Midbrain (tissue), 1 donor: ENCODE measurements around the gene ING3.
"Not testable (repeated sequence)": the region's sequence is repeated elsewhere in the genome, so short reads cannot be mapped to it uniquely, and the experiment has no call there.

Source experiments
- DNase-seq: peaks from one replicate; lab custom pipeline; 2025; lab: John Stamatoyannopoulos, UW

ING3 gene

DNA sequence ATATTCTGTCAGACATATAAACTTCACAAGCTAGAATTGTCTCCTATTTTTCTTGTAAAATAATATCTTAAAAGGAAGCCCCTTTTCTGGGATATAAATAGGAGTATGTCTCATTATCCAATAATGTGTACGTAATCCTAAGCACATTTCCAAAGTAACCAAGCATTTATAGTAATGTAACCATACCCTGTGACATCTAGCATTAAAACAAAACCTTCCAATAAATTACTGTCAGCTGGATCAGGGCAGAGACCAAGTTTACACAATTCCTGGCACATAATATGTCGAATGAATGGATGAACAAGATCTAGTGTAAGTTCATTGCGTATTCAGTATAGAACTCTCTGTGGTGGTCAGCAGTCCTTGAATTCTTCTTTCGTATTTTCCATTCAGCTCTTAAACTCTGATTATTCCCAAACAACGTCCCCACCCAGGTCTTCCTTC lies 52.2 kb downstream of the ING3 start:
- DNase-seq: no peak

- DNase-seq: no peak
Observed at GRCh38 chr7:121003986-121004685, 53.6 kb downstream of the ING3 start.

- not testable (repeated sequence) for DNase-seq
Observed at GRCh38 chr7:121005058-121005457, 54.5 kb downstream of the ING3 start.

GRCh38 chr7:121005996-121006584 lies 55.5 kb downstream of the ING3 start:
- no peak for DNase-seq

DNA sequence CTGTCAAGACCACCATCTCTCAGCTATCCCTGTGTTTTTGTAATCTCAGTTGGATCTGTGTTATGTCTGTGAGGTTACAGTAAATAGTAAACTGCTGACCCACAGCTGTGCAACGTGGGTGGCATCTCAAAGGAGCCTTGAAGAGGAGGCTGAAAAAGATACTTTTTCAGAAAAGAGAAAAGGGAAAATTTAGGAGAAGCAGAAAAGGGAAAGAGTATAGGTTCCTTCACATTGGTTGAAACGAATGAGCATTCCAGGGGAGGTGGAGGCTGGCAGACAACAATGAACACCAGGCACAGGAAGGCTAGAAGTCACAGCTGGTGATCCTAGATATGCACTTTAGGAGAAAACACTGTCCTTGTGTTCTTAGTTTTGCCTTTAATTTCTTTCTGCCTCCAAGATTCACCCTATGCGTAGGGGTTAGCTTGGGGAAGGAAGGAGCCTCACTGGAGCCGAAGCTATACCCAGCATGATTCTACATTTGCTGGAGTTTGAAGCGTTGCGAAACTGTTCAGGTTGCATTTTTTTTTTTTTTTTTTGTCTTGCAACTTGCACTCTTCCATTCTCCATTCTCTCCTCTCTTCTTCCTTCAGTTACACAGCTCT lies 56.2 kb downstream of the ING3 start:
- no peak for DNase-seq

GRCh38 chr7:121008816-121009215 lies 58.2 kb downstream of the ING3 start:
- no peak for DNase-seq

GRCh38 chr7:121011401-121011800 lies 60.8 kb downstream of the ING3 start:
- no peak for DNase-seq

DNA sequence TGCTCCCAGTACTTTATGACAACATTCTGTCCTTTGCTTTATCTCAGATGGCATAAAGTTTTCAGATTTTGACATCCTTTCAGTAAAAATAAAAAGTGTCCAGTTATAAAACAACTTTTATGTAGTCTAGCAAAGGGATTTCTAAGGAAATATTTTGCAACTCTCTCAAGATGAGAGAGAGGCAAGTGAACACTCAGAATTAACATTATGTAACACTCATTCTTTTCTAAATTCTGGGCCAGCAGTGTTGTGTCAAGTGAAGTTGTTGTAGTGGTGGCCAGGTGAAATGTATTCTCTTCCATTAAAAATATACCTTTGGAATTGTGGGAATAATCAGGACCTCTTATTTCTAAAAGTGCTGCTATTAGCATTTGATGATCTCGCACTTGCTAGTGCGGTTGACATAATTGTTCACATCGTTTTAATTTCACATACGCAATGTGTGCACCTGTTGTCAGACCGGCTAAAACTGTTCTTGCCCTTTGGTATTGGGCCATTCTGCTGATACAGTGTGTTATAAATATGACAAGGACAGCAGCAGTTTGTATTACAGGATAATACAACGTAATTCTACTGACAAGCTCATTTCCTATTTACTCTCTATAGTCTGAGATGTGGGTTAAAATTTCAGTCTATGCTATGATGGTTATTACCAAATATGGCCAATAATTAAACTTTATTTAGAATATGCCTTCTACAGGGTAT lies 61.7 kb downstream of the ING3 start:
- no peak for DNase-seq

GRCh38 chr7:121012919-121013318 lies 62.3 kb downstream of the ING3 start:
- no peak for DNase-seq

- DNase-seq: no peak
Observed at GRCh38 chr7:121015560-121015959, 65.0 kb downstream of the ING3 start.

- no peak for DNase-seq
Observed at GRCh38 chr7:121016966-121017365, 66.4 kb downstream of the ING3 start.

- DNase-seq: no peak
Observed at GRCh38 chr7:121017586-121017985, 67.0 kb downstream of the ING3 start.

- no peak for DNase-seq
Observed at GRCh38 chr7:121019018-121019417, 68.4 kb downstream of the ING3 start.

- no peak for DNase-seq
Observed at GRCh38 chr7:121020249-121020988, 69.8 kb downstream of the ING3 start.

DNA sequence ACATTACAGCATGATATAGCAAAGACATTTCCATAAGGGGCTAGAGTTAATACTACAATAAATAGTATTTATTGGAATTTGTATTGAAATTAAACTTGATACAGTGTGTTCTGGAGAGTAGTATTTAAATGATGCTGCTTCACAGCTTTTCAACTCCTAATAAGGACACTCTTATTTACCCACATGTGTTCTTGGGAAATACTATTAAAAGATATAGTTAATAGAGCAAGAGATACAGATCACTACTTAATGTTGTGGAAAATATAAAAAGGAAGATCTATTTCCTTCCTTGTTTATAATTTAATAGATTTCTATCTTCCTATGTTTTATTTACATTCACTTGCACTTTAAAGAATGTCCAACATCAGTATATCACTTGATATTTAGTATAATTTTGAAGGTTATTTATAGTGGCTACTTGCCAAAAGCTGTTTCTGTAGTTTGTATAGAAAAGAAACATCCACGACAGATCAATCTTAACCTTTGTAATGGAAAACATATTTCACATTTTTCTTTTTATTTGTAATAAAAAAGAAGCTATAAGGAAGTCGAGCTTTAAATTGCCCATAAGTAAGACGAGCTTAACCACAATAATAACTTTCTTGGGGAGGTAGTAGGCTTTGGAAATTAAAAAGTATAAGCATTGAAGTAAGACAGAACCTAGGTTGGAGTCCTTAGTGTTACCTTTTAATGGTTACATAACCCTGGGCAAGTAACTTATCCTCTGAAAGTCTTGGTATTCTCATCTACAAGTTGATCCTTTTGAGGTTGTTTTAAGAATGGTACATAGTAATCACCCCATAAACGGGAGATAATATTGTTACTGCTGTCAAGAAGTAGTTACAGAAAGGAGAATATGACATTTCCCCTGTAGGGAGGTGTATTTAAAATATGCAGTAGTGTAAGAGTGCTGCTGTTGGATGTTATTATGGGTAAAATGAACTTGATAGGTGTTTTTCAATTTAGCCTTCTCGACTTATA lies 70.7 kb downstream of the ING3 start:
- no peak for DNase-seq

DNA sequence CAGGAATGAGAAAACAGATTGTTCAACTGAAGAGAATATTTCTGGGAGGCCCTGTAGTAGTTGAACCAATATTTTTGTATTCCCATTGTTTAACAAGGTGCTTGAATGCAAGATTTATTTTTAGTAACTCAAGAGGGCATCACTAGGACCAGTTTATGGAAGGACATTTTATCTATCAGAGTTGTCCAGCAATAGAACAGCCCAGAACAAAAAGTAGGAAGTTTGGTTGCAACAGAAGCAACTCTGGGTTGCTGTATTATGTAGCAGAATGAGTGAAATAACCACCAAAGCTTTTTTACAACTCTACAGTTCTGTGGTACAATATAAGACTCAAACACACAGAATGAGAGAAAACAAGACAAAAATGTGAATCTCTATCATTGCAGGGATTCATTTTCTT lies 72.6 kb downstream of the ING3 start:
- no peak for DNase-seq

DNA sequence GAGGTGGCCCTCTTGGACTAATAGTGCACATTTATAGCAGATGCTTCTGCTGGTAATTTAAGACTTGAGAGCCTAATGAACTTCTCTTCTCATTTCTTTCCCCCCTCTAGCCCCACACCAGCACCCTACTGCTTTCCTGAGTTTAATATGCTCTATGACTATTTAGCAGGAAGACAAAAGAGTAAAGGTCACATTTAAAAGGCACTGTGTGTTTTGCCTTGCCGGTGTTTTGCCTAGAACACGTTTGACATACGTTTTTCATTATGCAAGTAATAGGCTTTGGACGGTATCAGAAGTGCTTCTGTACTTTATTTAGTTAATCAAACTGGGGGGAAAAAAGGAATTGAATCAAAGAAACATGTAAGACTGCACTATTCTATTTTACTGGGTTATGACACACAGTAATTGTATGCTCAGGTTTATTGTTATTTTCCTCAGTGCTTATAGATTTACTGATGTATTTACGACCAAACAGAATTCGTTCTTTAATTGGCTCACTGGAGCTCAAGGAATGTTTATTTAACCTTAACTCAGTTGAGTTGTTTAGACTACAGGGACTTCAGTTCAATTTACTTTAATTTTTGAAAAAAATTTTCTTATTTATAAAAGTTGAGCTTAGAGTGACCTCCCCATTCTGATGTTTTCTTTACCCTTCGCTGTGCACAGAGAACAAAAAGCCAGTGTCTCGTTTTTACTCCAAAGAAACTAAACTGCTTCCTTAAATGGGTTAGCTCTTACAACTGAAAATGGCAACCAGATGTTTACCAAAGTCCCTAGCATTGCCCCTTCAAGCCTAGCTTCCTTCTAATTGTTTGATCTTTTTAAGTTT lies 73.3 kb downstream of the ING3 start:
- DNase-seq: no peak

GRCh38 chr7:121024611-121025010 lies 74.0 kb downstream of the ING3 start:
- DNase-seq: no peak

- DNase-seq: no peak
Observed at GRCh38 chr7:121026159-121026558, 75.6 kb downstream of the ING3 start.

DNA sequence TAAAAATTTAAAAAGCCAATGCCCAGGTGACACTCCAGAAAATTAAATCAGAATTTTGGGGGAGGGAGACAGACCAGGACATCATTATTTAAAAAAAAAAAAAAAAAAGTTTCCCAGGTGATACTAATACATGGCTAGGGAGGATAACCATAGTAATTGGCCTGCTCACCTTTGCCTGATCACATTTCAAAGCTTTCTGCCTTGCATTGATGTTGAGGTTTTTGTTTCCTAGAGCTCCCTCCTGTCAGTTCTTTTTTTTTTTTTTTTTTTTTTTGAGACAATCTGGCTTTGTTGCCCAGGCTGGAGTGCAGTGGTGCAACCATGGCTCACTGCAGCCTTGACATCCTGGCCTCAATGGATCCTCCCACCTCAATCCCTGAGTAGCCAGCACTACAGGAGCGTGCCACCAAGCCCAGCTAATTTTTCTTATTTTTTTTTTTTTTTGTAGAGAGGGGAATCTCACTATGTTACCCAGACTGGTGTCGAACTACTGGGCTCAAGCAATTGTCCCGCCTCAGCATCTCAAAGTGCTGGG lies 76.1 kb downstream of the ING3 start:
- no peak for DNase-seq
